ENCODE data around the gene SNX14. TPM values are rescaled to one million over a fixed set of nuclear protein-coding genes. Genes with fewer than 3 reads are reported as not detected.

SNX14 gene
- total and polyA plus RNA-seq, 2 of the 13 experiments (the other 11 are each of a cell fraction or from before 2014, with no cell fraction given) = 83.5 to 112 TPM

- TF ChIP-seq NFKBIZ (CRISPR knock-in tag; IDR thresholded peaks at IDR 0.05) = peak; percentile 40; the same call in 1 of the 2 replicates
- TF ChIP-seq ZNF10 (CRISPR knock-in tag; IDR thresholded peaks at IDR 0.05; ENCODE audit: borderline replicate concordance, low read depth) = no peak
- TF ChIP-seq ZNF101 (CRISPR knock-in tag; IDR thresholded peaks at IDR 0.05; ENCODE audit: borderline replicate concordance, low read depth) = no peak; the same call in 1 of the 2 replicates
- TF ChIP-seq SRF (IDR thresholded peaks at IDR 0.05; ENCODE audit: low read depth, low read length) = no peak
- TF ChIP-seq, protein P1, sequence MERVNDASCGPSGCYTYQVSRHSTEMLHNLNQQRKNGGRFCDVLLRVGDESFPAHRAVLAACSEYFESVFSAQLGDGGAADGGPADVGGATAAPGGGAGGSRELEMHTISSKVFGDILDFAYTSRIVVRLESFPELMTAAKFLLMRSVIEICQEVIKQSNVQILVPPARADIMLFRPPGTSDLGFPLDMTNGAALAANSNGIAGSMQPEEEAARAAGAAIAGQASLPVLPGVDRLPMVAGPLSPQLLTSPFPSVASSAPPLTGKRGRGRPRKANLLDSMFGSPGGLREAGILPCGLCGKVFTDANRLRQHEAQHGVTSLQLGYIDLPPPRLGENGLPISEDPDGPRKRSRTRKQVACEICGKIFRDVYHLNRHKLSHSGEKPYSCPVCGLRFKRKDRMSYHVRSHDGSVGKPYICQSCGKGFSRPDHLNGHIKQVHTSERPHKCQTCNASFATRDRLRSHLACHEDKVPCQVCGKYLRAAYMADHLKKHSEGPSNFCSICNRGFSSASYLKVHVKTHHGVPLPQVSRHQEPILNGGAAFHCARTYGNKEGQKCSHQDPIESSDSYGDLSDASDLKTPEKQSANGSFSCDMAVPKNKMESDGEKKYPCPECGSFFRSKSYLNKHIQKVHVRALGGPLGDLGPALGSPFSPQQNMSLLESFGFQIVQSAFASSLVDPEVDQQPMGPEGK (CRISPR knock-in tag; IDR thresholded peaks at IDR 0.05) = peak; percentile 6; the same call in 1 of the 2 replicates
- TF ChIP-seq ZNF7 (CRISPR knock-in tag; IDR thresholded peaks at IDR 0.05) = no peak
- TF ChIP-seq SP2 (CRISPR knock-in tag; IDR thresholded peaks at IDR 0.05) = peak; percentile 68
- TF ChIP-seq, protein P2, sequence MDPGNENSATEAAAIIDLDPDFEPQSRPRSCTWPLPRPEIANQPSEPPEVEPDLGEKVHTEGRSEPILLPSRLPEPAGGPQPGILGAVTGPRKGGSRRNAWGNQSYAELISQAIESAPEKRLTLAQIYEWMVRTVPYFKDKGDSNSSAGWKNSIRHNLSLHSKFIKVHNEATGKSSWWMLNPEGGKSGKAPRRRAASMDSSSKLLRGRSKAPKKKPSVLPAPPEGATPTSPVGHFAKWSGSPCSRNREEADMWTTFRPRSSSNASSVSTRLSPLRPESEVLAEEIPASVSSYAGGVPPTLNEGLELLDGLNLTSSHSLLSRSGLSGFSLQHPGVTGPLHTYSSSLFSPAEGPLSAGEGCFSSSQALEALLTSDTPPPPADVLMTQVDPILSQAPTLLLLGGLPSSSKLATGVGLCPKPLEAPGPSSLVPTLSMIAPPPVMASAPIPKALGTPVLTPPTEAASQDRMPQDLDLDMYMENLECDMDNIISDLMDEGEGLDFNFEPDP (CRISPR knock-in tag; conservative IDR thresholded peaks at IDR 0.05) = no peak
- TF ChIP-seq CHD4 (IDR thresholded peaks at IDR 0.05; ENCODE audit: borderline replicate concordance, low read length) = no peak
- TF ChIP-seq, protein P3, sequence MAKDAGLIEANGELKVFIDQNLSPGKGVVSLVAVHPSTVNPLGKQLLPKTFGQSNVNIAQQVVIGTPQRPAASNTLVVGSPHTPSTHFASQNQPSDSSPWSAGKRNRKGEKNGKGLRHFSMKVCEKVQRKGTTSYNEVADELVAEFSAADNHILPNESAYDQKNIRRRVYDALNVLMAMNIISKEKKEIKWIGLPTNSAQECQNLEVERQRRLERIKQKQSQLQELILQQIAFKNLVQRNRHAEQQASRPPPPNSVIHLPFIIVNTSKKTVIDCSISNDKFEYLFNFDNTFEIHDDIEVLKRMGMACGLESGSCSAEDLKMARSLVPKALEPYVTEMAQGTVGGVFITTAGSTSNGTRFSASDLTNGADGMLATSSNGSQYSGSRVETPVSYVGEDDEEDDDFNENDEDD (CRISPR knock-in tag; IDR thresholded peaks at IDR 0.05; ENCODE audit: borderline replicate concordance) = peak; percentile 36; the same call in 1 of the 2 replicates
- no peak for TF ChIP-seq ZNF329 (CRISPR knock-in tag; IDR thresholded peaks at IDR 0.05; ENCODE audit: low read depth)
- TF ChIP-seq GLI4 (CRISPR knock-in tag; IDR thresholded peaks at IDR 0.05; ENCODE audit: borderline replicate concordance) = no peak
- TF ChIP-seq ZEB1 (IDR thresholded peaks at IDR 0.05; ENCODE audit: insufficient replicate concordance, low read depth) = no peak
- TF ChIP-seq ZNF326 (CRISPR knock-in tag; IDR thresholded peaks at IDR 0.05; ENCODE audit: borderline replicate concordance) = no peak
- TF ChIP-seq ZNF441 (CRISPR knock-in tag; IDR thresholded peaks at IDR 0.05; ENCODE audit: borderline replicate concordance) = peak; percentile 77; the same call in 1 of the 2 replicates
- TF ChIP-seq SYNCRIP (IDR thresholded peaks at IDR 0.05; ENCODE audit: insufficient read depth, low read depth, low read length) = no peak
- peak; percentile 97 for TF ChIP-seq ZNF687 (CRISPR knock-in tag; IDR thresholded peaks at IDR 0.05)
- TF ChIP-seq, protein P4, sequence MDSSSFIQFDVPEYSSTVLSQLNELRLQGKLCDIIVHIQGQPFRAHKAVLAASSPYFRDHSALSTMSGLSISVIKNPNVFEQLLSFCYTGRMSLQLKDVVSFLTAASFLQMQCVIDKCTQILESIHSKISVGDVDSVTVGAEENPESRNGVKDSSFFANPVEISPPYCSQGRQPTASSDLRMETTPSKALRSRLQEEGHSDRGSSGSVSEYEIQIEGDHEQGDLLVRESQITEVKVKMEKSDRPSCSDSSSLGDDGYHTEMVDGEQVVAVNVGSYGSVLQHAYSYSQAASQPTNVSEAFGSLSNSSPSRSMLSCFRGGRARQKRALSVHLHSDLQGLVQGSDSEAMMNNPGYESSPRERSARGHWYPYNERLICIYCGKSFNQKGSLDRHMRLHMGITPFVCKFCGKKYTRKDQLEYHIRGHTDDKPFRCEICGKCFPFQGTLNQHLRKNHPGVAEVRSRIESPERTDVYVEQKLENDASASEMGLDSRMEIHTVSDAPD (CRISPR knock-in tag; IDR thresholded peaks at IDR 0.05) = no peak
These were observed at the start of gene SNX14 (continued) for GRCh38 chr6:85593438-85594196.

Data from HepG2 (cell line).